NCI-H1436 treated with DMSO at 0.1 percent for 48 hours (cell line): Measurements from ENCODE around the gene WEE2.
"Not testable (repeated sequence)": the region's sequence is repeated elsewhere in the genome, so short reads cannot be mapped to it uniquely, and the experiment has no call there.

ENCODE experiments used
- DNase-seq: peaks from one replicate; lab custom pipeline; 2025; lab: John Stamatoyannopoulos, UW

WEE2 gene

GRCh38 chr7:141714571-141714970 lies 6.4 kb downstream of the WEE2 start:
- DNase-seq, result no peak

GRCh38 chr7:141715018-141715417 lies 6.9 kb downstream of the WEE2 start:
- DNase-seq, result no peak

- DNase-seq, result no peak
Observed at GRCh38 chr7:141715794-141716689, 7.9 kb downstream of the WEE2 start.

DNA sequence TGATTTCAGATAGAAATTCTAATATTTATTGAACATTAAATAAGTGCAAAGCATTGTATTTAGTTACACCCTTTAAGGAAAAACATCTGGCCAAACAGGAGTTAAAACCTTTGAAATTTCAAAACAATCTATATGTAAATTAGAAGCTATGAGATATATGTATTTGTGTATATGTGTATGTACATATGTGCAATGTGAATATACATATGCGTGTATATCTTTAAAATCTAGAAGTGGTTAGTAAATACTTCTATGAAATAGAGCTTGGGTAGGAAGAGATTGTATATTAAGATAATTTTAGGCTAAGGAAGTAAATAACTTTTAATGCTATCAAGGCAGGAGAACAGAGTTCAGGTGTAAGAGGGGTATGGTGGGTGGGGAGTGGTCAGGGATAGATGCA lies 9.3 kb downstream of the WEE2 start:
- no peak for DNase-seq

DNA sequence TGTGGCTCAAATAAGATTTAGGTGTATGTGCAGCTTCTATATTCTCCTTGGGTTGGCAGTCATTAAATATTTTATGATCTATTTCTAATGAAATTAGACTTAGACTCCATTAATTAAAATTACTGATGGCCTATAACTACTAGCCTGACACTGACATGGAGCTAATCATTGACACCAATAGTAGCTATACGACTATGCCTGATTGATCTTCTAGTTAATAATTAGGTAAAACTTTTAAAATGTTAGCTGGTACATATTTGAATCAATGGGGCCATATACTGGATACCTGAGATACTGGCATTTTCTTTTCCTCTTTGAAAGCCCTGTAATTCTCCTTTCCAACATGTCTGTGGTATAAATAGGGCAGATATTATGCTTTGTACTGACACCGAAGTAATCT lies 14.4 kb downstream of the WEE2 start:
- DNase-seq, result no peak

GRCh38 chr7:141729020-141729419 lies 20.9 kb downstream of the WEE2 start:
- DNase-seq, result no peak

DNA sequence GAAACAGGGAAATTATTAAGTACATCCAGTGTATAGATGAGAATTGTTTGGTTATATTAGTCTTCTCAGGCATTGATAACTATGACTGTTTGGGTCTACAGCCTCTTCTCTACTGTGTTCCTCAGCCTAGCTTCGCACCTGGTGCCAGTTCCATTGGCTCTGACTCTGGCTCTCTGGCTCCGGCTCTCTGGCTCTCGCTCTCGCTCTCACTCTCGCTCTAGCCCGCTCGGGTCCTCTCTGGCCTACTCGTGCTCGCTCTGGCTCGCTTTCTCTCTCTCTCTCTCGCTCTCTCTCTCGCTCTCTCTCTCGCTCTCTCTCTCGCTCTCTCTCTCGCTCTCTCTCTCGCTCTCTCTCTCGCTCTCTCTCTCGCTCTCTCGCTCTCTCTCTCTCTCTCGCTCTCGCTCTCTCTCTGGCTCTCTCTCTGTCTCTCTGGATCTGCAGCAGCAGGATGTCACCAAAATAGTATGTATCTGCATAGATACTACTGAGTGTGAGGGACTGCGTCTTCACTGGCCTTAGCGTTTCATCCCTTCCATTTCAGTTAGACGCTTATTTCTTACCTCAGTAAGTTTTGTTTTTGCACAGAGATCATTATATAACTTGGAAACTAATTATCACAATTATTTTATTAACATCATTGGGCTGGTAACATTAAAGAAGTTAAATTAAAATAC lies 23.5 kb downstream of the WEE2 start:
- DNase-seq, result no peak

- no peak for DNase-seq
Observed at GRCh38 chr7:141737118-141737835, 29.1 kb downstream of the WEE2 start.

GRCh38 chr7:141737836-141738591 lies 29.9 kb downstream of the WEE2 start, which contains the start of gene SSBP1:
TSS of gene SSBP1 (plus strand) at chr7:141738358. CDS start at chr7:141739167, 809 bp downstream.
- peak; percentile 92 for DNase-seq

- DNase-seq, result no peak
Observed at GRCh38 chr7:141738592-141739013, 30.4 kb downstream of the WEE2 start.

DNA sequence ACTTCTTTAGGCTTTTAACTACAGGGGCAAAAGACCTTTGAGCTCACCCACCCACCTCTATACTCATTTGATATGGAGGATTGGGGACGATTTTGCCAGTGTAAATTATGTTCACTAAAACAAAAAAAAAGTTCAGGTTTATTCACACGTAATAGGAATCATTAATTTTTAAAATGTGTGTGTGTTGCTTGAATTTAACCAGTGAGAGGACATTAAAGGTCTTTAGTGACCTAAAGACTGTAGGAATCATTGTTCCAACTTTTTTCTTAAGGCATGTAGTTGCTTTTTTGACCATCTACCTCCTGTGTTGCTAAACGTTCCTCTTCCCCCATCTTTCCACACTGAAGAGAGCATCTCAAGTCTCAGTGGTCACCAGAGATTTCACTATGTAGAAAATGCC lies 31.1 kb downstream of the WEE2 start:
- DNase-seq, result no peak

GRCh38 chr7:141742229-141742628 lies 34.1 kb downstream of the WEE2 start:
- DNase-seq, result no peak

DNA sequence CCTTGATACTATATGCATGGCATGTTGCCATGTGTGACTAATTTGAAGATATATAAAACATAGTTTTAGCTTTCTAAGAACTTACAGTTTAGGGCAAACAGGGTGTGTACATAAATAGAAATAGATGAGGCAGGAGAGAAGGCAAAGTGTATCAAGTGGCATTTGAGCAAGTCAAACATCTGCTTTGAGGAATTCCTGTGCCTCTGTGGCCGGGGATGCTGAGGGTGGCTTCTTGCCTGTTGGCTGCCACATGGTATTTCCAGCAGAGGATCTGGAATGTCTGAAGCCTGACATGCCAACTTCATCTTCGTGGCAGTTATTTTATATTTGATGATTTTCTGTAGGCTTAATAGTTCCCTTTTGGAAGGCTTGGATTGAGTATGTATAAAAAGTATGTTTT lies 36.0 kb downstream of the WEE2 start:
- DNase-seq, result no peak

GRCh38 chr7:141748396-141748795 lies 40.2 kb downstream of the WEE2 start:
- no peak for DNase-seq

- not testable (repeated sequence) for DNase-seq
Observed at GRCh38 chr7:141751904-141752303, 43.8 kb downstream of the WEE2 start.

GRCh38 chr7:141752634-141753033 lies 44.5 kb downstream of the WEE2 start:
- DNase-seq, result no peak

DNA sequence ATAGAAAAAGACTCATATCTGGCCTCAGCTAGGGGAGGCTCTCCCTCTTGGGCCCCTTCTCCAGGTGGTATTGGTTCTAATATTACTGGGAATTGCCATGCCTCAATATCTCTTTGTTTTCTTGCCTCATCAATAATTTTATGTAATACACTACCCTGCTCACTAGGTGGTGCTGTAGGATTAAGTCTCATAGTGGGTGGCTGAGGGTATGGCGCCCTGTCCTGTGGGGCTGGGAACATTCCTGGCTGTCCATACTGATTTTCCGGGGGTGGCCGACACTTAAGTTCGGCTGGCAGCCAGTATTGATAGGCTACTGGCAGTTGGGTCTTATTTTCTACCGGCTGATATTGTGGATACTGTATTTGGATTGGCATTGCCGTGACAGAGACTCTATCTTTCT lies 46.8 kb downstream of the WEE2 start:
- DNase-seq, result no peak

DNA sequence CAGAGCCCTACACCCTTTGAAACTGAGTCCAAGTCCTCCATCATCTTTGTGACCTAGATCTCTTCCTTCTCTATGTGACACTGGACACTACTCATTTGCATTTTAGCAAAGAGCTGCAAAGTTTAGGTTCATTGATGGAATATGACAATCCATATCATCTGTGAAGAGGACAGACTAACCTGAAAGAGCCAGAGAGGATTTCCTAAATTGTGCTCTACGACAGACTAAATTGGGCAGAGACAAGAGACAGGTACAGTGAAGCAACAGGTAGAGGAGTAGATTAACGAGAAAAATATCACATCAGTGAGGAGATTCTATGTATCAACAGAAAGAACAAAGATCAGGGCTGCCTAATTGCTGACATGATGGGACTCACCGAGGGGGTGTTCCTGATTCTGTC lies 55.6 kb downstream of the WEE2 start, which contains the start of gene TAS2R3:
Gene TAS2R3, plus strand, starts transcription at position 301 of the 400 bp plus-strand sequence. Its CDS starts 62 bp downstream, at position 363.
- DNase-seq, result no peak

DNA sequence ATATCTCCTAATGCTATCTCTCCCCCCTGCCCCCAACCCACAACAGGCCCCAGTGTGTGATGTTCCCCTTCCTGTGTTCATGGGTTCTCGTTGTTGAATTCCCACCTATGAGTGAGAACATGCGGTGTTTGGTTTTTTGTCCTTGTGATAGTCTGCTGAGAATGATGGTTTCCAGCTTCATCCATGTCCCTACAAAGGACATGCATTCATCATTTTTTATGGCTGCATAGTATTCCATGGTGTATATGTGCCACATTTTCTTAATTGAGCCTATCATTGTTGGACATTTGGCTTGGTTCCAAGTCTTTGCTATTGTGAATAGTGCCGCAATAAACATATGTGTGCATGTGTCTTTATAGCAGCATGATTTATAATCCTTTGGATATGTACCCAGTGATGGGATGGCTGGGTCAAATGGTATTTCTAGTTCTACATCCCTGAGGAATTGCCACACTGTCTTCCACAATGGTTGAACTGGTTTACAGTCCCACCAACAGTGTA lies 62.0 kb downstream of the WEE2 start:
- not testable (repeated sequence) for DNase-seq

GRCh38 chr7:141776374-141776773 lies 68.2 kb downstream of the WEE2 start, which contains the start of gene TAS2R4:
TSS of gene TAS2R4 (plus strand) at chr7:141776674. CDS start at chr7:141778489, 1,815 bp downstream.
- DNase-seq, result no peak
